HCT116 (cell line): ENCODE measurements around the gene ASIC3.

Source experiments
- CBX3 ChIP-seq: IDR thresholded peaks from 2 replicates; pipeline ENCODE4 v1.6.1; 2012; ENCODE audit warnings: low read depth
- EGR1 ChIP-seq: IDR thresholded peaks from 2 replicates; pipeline ENCODE4 v1.6.1; 2012; ENCODE audit warnings: low read depth
- EZH2 ChIP-seq: fragments of 200-600 bp; sonication (generic); IDR thresholded peaks from 2 replicates; pipeline ENCODE4 v1.6.1; 2017; ENCODE audit warnings: antibody characterized with exemption, mixed run types
- EZH2phosphoT487 ChIP-seq: fragments of 200-600 bp; IDR thresholded peaks from 2 replicates; pipeline ENCODE4 v1.6.1; 2018; ENCODE audit warnings: antibody characterized with exemption, borderline replicate concordance
- POLR2A ChIP-seq: IDR thresholded peaks from 2 replicates; pipeline ENCODE4 v1.7.0; 2011; ENCODE audit warnings: borderline replicate concordance; ENCODE audit not compliant: insufficient read depth, insufficient read length; ENCODE audit errors: extremely low read depth
- POLR2AphosphoS5 ChIP-seq: IDR thresholded peaks from 2 replicates; pipeline ENCODE4 v1.6.1; 2011; ENCODE audit warnings: mild to moderate bottlenecking, low read depth, low read length, moderate library complexity
- YY1 ChIP-seq: IDR thresholded peaks from 2 replicates; pipeline ENCODE4 v1.6.1; 2011; ENCODE audit warnings: low read length, low read depth, moderate library complexity, mild to moderate bottlenecking; ENCODE audit not compliant: insufficient replicate concordance; ENCODE audit errors: extremely low read depth
- ZFX ChIP-seq: fragments of 450-650 bp; IDR thresholded peaks from 2 replicates; pipeline ENCODE4 v1.6.1; 2017
- TF ChIP-seq, protein P1 (sequence below): IDR thresholded peaks from 2 replicates; pipeline ENCODE4 v1.6.1; 2011; ENCODE audit warnings: mild to moderate bottlenecking, low read length, moderate library complexity; ENCODE audit not compliant: insufficient replicate concordance; ENCODE audit errors: extremely low read depth
- TF ChIP-seq, protein P2 (sequence below), 3 experiments: fragments of 200-600 bp in 1 of 3; sonication (generic) in 1 of 3; IDR thresholded peaks in 2 of 3; conservative IDR thresholded peaks in 1 of 3; 2 replicates each; pipeline ENCODE4 v1.5.1; 2012 to 2017; ENCODE audit warnings: low read depth in 2 of 3, low read length in 2 of 3, antibody characterized with exemption in 1 of 3, borderline replicate concordance in 1 of 3, control low read depth in 1 of 3, mild to moderate bottlenecking in 1 of 3, mixed read lengths in 1 of 3, mixed run types in 1 of 3, moderate library complexity in 1 of 3; ENCODE audit not compliant: insufficient read depth in 1 of 3

DNA sequence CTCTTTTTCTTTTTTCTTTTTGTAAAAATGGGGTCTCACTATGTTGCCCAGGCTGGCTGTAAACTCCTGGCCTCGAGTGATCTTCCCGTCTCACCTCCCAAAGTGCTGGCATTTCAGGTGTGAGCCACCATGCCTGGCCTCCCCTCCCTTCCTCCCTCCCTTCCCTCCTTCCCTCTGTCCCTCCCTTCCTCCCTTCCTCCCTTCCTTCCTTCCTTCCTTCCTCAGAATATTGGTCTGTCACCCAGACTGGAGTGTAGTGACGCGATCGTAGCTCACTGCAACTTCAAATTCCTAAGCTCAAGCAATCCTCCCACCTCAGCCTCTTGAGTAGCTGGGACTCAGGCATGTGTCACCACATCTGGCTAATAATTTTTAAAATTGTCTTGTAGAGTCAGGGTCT, 46.3 kb downstream of the ASIC3 start:
- TF ChIP-seq EZH2phosphoT487 (no peak), POLR2A (no peak), POLR2AphosphoS5 (no peak), EZH2 (no peak), ZFX (no peak), EGR1 (no peak), YY1 (no peak), CBX3 (no peak)
- TF ChIP-seq, protein P1, sequence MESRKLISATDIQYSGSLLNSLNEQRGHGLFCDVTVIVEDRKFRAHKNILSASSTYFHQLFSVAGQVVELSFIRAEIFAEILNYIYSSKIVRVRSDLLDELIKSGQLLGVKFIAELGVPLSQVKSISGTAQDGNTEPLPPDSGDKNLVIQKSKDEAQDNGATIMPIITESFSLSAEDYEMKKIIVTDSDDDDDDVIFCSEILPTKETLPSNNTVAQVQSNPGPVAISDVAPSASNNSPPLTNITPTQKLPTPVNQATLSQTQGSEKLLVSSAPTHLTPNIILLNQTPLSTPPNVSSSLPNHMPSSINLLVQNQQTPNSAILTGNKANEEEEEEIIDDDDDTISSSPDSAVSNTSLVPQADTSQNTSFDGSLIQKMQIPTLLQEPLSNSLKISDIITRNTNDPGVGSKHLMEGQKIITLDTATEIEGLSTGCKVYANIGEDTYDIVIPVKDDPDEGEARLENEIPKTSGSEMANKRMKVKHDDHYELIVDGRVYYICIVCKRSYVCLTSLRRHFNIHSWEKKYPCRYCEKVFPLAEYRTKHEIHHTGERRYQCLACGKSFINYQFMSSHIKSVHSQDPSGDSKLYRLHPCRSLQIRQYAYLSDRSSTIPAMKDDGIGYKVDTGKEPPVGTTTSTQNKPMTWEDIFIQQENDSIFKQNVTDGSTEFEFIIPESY = no peak
- TF ChIP-seq, protein P2, sequence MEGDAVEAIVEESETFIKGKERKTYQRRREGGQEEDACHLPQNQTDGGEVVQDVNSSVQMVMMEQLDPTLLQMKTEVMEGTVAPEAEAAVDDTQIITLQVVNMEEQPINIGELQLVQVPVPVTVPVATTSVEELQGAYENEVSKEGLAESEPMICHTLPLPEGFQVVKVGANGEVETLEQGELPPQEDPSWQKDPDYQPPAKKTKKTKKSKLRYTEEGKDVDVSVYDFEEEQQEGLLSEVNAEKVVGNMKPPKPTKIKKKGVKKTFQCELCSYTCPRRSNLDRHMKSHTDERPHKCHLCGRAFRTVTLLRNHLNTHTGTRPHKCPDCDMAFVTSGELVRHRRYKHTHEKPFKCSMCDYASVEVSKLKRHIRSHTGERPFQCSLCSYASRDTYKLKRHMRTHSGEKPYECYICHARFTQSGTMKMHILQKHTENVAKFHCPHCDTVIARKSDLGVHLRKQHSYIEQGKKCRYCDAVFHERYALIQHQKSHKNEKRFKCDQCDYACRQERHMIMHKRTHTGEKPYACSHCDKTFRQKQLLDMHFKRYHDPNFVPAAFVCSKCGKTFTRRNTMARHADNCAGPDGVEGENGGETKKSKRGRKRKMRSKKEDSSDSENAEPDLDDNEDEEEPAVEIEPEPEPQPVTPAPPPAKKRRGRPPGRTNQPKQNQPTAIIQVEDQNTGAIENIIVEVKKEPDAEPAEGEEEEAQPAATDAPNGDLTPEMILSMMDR (IDR thresholded peaks at IDR 0.05 in 2 of 3, conservative IDR thresholded peaks at IDR 0.05 in 1 of 3; ENCODE audit: borderline replicate concordance in 1 of 3, insufficient read depth in 1 of 3, low read depth in 2 of 3, low read length in 2 of 3) = no peak
